HG02840 (cell line): Measurements from ENCODE around the gene DNAH2.

Experiments
- ATAC-seq: cut with Tn5 transposase; IDR thresholded peaks from one replicate; pipeline ENCODE4 v1.9.1; 2021; ENCODE audit warnings: mild to moderate bottlenecking, moderate library complexity, moderate number of reproducible peaks; ENCODE audit not compliant: unreplicated experiment, low FRiP score

The DNAH2 gene

DNA sequence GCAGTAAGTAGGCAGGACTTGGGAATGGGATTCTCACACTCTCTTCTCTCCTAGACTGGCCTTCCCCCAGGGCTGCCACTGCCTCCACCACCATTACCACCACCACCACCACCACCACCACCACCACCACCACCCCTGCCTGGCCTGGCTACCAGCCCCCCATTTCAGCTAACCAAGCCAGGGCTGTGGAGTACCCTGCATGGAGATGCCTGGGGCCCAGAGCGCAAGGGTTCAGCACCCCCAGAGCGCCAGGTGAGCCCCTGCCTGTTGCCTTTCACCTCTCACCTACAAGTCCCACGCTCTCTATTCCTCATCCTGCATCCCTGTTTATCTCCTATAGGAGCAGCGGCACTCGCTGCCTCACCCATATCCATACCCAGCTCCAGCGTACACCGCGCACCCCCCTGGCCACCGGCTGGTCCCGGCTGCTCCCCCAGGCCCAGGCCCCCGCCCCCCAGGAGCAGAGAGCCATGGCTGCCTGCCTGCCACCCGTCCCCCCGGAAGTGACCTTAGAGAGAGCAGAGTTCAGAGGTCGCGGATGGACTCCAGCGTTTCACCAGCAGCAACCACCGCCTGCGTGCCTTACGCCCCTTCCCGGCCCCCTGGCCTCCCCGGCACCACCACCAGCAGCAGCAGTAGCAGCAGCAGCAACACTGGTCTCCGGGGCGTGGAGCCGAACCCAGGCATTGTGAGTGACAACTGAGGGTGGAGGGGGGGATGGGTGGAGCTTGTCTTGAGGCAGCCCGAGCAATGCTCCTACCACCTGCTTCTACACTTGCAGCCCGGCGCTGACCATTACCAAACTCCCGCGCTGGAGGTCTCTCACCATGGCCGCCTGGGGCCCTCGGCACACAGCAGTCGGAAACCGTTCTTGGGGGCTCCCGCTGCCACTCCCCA, 129.5 kb downstream of the DNAH2 start:
- no peak for ATAC-seq

DNA sequence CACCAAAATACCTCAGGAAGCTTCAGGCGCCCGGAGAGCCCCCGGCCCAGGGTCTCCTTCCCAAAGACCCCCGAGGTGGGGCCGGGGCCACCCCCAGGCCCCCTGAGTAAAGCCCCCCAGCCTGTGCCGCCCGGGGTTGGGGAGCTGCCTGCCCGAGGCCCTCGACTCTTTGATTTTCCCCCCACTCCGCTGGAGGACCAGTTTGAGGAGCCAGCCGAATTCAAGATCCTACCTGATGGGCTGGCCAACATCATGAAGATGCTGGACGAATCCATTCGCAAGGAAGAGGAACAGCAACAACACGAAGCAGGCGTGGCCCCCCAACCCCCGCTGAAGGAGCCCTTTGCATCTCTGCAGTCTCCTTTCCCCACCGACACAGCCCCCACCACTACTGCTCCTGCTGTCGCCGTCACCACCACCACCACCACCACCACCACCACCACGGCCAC, 130.6 kb downstream of the DNAH2 start:
- ATAC-seq, result no peak

DNA sequence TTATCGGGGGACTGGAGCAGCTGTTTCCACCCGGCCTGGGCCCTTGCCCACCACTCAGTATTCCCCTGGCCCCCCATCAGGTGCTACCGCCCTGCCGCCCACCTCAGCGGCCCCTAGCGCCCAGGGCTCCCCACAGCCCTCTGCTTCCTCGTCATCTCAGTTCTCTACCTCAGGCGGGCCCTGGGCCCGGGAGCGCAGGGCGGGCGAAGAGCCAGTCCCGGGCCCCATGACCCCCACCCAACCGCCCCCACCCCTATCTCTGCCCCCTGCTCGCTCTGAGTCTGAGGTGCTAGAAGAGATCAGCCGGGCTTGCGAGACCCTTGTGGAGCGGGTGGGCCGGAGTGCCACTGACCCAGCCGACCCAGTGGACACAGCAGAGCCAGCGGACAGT, 131.2 kb downstream of the DNAH2 start:
- ATAC-seq, result no peak

DNA sequence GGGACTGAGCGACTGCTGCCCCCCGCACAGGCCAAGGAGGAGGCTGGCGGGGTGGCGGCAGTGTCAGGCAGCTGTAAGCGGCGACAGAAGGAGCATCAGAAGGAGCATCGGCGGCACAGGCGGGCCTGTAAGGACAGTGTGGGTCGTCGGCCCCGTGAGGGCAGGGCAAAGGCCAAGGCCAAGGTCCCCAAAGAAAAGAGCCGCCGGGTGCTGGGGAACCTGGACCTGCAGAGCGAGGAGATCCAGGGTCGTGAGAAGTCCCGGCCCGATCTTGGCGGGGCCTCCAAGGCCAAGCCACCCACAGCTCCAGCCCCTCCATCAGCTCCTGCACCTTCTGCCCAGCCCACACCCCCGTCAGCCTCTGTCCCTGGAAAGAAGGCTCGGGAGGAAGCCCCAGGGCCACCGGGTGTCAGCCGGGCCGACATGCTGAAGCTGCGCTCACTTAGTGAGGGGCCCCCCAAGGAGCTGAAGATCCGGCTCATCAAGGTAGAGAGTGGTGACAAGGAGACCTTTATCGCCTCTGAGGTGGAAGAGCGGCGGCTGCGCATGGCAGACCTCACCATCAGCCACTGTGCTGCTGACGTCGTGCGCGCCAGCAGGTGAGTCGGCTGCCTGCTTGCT, 131.7 kb downstream of the DNAH2 start:
- ATAC-seq, result no peak

- ATAC-seq, result no peak
Observed at GRCh38 chr17:7849751-7850504, 132.4 kb downstream of the DNAH2 start.

DNA sequence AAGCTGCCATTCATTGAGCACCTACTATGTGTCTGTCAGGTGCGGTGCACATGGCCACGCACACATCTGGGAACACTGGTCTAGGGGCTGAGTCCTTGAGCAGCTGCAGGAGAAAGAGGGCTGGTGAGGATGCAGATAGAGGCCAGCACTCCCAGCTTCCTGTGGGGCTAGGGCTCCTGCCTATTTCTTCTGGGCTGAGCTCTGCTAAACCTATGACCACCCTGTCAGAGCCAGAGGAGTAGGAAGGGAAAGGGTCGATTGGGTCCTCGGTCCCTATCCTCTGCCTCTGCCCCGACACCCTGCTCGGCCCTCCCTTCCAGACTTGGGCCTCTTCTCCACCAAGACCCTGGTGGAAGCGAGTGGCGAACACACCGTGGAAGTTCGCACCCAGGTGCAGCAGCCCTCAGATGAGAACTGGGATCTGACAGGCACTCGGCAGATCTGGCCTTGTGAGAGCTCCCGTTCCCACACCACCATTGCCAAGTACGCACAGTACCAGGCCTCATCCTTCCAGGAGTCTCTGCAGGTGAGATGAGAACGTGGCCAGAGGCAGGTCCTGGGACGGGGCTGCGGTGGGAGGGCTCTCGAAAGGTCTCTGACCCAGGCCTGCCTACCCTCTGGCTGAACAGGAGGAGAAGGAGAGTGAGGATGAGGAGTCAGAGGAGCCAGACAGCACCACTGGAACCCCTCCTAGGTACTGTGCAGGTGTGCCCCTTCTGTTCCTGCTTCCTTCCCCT, 133.3 kb downstream of the DNAH2 start:
- no peak for ATAC-seq

- peak; percentile 66 for ATAC-seq
Observed at GRCh38 chr17:7851438-7852261, 134.1 kb downstream of the DNAH2 start.

- ATAC-seq, result no peak
Observed at GRCh38 chr17:7852262-7852670, 134.7 kb downstream of the DNAH2 start.

DNA sequence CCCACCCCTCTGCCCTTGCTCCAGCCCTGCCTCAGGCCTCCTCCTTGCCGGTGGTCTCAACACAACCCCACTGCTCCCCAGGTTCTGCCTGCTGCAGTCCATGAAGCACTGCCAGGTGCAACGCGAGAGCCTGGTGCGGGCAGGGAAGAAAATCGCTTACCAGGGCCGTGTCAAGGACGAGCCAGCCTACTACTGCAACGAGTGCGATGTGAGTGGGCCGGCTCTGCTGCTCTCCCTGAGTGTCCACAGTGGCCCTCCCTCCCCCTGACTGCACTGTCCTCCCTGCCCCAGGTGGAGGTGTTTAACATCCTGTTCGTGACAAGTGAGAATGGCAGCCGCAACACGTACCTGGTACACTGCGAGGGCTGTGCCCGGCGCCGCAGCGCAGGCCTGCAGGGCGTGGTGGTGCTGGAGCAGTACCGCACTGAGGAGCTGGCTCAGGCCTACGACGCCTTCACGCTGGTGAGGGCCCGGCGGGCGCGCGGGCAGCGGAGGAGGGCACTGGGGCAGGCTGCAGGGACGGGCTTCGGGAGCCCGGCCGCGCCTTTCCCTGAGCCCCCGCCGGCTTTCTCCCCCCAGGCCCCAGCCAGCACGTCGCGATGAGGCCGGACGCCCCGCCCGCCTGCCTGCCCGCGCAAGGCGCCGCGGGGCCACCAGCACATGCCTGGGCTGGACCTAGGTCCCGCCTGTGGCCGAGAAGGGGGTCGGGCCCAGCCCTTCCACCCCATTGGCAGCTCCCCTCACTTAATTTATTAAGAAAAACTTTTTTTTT, 135.6 kb downstream of the DNAH2 start:
- no peak for ATAC-seq

GRCh38 chr17:7853691-7854038, 136.1 kb downstream of the DNAH2 start:
- no peak for ATAC-seq

- ATAC-seq, result no peak
Observed at GRCh38 chr17:7854078-7854777, 136.7 kb downstream of the DNAH2 start.

GRCh38 chr17:7854851-7855659, 137.5 kb downstream of the DNAH2 start, which contains the start of gene TMEM88:
TSS of gene TMEM88 (plus strand) at chr17:7855066. CDS start at chr17:7855075, 9 bp downstream.
- no peak for ATAC-seq

- no peak for ATAC-seq
Observed at GRCh38 chr17:7855660-7856010, 138.1 kb downstream of the DNAH2 start.

DNA sequence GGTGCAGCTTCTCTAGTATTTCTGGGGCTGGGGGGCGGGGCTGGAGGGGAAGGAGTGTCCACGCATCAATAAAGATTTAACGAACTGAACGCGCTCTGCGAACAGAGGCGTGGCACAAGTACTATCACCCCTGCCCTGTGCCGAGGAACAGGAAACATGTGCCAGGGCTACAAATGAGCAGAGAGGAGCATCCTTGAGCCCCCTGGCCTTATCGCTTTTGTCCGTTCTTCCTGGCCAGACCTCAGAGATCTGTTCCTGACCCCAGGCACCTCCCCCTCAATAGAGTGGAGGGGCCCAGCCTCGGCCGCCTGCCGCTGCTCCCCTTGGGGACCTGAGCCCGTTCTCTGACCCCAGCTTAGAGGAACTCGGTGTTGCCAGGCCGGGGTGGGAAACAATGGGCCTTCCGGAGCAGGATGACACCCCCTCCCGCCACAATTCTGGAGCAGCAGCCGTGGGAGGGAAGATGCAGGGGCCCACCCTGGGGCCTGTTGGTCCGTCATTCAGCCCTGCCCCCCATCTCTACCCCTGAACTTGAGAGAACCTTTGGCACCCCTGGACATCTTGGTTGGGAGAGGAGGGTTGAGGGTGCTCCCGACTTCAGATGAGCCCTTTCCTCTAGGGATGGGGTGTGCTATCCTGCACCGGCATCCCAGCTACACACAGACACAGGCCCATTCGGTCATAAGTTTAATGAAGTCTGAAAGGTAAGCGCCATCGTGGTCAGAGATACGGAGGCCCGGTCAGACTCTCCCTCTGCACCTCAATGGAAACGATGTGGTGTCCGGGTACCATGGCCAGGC, 138.7 kb downstream of the DNAH2 start:
- ATAC-seq, result no peak

GRCh38 chr17:7856811-7857712, 139.5 kb downstream of the DNAH2 start, which contains the start of gene NAA38:
TSS of gene NAA38 (minus strand) at chr17:7857559. CDS start at chr17:7857463, 96 bp downstream.
- peak; percentile 69 for ATAC-seq
